Jurkat, Clone E6-1 (cell line): ENCODE measurements around the gene SOX8.
A peak's percentile ranks its signal among the peaks of the same experiment; 100 is the strongest.

Experiments
- DNase-seq: peaks from one replicate; pipeline ENCODE4 v3.0.0-alpha.2; 2011; ENCODE audit warnings: low read depth, low spot score
- H3K4me3 ChIP-seq: 2 replicates; pipeline ENCODE4 v1.5.1; 2011; ENCODE audit warnings: mild to moderate bottlenecking, low read length, control low read depth, moderate library complexity

Gene SOX8

DNA sequence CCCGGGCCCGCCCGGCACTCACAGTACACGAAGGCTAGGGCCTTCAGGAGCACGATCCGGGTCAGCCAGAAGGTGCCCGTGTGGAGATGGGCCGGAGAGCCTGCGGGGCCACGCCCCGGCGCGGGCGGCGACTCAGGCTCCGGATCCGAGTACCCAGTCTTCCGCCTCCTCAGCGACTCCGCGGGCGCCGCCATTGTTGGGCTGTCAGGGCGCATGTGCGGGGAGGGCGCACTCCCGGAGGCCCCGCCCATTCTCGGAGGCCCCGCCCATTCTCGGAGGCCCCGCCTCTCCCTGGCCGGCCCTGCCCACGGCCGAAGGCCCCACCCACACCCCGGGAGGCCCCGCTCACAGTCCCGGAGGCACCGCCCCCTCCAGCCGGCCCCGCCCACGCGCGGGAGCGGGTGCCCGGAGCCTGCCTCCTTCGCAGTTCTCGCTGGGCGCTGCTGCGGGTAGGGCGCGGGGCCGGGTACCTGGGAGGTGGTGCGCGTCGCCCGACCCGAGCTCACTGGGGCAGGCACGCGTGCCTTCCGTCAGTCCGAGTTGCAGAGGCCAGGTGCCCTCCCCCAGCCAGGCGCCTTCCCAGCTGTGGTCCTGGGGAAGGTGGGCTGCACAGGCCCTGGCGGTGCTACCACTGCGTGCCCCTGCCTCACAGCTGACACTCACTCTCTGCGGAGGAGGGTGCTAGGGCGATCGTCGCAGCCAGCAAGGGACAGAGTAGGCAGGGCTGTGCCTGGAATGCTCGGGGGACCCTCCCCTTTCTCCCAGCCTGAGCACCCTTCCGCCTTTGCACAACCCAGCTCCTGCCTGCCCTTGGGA is 10.6 kb upstream of the SOX8 start, which contains the start of gene LMF1:
Gene LMF1, minus strand, starts transcription at position 219 of the 816 bp plus-strand sequence. Its CDS starts 4 bp downstream, at position 215.
- peak; percentile 75 for DNase-seq
- peak within 1 kb of the TSS; percentile 71 for H3K4me3 ChIP-seq

DNA sequence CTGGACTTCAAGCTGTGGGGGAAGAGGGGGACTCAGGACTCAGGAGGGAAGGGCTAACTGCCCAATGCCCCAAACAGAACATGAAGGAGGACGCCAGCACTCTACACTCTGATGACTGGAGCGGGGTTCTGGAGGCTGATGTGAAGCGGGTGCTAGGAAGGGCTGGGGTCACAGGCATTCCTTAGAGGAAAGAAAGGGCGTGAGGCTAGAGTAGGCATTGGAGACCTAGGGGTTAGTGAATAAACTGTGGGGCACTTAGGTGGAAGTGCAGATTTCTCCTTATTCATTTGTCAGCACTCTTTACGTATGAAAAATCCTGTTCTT is 10.0 kb upstream of the SOX8 start:
- peak overlapping the region; percentile 47 for H3K4me3 ChIP-seq
- DNase-seq, result no peak

DNA sequence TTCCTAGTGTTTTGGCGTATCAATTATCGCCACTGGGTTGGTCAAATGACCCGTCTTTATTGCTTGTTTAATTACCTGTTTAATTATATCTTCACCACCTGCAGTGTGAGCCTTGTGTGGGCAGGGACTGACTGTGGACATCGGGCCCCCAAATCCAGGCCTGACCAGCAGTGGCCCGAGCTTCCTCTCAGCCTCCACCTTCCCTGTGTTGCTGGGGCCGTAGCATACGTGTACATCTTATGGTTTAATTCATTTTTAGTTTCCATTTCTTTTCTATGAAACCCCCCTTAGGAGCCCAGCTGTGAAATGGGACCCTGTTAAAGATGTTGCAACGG is 9.6 kb upstream of the SOX8 start:
- no peak for DNase-seq
- H3K4me3 ChIP-seq, result no peak overlapping the region

DNA sequence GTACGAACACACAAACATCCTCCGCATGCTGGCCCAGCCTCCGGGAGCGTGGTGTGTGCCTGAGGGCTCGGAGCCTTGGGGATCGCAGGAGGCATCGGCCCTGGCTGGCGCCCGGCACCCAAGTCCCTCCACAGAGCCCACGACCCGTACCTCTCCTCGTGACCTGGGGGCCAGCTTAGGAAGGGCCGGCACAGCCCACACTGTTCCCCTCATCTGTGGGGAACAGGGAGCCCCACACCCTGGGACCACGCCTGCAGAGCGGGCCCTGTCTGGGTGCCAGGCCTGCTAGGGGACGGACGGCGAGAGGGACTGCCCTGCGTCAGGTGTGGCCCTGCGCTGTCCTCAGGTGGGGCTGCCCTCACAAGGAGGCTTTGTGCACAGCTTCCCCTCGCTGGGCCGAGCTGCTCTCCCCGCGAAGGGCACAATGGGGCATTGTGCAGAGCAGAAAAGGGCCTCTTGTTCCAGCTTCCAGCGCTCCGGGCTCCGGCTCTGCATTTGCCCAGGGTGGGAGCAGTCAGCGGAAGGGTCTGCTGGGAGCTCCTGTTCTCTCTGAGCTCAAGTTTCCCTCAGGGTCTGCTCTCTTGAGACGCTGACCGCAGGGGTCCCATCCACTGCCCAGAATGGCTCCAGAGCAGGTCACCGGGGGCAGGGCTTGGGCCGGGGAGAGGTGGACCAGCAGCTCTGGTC is 9.1 kb upstream of the SOX8 start:
- no peak for DNase-seq
- no peak overlapping the region for H3K4me3 ChIP-seq

DNA sequence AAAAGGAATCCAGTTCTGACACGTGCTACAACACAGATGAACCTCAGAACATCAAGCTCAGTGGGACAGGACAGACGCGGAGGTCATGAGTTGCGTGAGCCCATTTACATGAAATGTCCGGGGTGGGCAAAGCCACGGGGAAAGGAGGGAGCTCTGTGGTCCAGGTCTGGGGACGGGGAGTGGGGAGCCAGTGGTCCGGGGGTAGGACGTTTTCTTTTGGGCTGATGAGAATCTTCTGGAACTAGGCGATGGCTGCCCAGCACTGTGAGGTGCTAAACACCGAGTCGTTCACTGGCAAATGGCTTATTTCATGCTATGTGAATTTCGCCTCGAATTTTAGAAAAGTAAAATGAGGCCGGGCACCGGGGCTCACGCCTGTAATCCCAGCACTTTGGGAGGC is 8.2 kb upstream of the SOX8 start:
- H3K4me3 ChIP-seq, result no peak overlapping the region
- DNase-seq, result no peak

DNA sequence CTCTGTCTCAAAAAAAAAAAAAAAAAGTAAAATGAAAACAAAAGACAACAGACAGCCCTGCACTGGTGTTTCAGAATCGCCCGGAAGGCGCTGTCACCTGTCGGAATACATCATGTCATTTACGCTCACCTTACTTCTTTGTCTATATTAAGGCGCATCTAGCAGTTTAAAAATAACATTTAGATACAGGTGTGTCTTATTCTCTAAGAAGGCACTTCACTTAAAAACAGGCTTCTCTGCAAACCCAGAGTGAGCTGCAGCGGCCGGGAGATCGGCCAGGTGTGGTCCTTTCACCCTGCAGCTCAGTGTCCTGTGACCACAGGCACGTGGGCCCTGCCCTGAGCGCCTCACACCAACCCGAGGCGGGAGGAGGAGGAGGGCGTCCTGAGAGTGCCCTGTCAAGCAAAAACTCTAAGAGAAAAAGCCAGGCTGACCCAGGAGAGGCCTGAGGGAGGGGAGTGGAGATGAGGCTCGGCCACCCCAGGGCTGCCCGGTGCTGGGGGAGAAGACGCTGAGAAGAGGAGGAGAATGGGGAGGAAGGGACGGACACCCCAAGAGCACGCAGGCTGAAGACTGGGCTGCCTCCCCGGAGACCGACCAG is 7.5 kb upstream of the SOX8 start:
- no peak overlapping the region for H3K4me3 ChIP-seq
- no peak for DNase-seq

DNA sequence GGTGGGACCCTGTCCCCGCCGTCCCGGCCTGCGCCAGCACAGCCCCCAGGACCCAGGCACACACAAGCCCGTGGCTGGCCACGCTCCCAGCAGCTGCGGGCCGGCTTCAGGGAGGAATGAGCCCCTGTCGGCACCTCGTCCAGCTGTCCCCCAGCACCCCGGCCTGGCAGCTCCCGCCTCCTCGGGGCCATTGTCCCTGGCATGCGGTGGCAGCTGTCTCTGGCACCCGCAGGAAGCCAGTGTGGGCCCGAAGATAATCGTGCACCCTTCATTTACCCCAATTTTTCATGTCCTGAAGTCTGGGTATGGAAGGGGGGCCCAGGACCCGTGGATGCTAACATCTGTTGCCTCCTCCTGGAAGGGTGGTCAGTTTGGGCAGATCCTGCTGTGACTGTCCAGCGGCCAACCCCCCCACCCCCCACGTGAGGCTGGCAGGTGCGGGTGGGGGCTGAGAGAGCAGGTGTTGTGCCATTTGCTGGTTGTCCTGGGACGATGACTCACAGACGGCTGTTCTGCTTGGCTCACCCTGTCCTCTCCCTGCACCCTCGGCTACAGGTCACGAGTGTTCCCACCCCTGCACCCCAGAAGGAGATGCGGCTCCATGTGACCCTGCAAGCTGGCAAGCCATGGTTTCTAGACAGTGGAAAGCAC is 6.8 kb upstream of the SOX8 start:
- no peak for DNase-seq

DNA sequence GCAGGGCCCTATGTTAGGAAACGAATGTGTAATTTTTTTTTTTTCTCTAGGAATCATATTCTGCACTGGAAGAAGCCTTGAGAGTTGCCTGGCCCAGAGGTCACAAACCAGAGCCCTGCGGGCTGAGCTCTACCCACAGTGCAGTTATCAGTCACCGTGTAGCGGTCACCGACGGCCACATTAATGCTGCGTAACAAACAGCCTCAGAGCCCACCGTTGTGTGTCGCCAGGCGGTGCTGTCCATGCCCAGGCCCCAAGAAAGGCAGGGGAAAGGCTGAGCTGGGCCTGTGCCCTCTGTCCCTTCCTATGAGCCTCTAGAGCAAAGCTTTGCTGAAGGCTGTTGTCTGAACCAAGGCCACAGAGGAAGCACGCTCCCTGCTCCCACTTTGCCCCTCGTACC is 6.3 kb upstream of the SOX8 start:
- no peak for DNase-seq
- no peak overlapping the region for H3K4me3 ChIP-seq

More for the DNA sequence above, 6.8 kb upstream of the SOX8 start:
- H3K4me3 ChIP-seq, result no peak overlapping the region

DNA sequence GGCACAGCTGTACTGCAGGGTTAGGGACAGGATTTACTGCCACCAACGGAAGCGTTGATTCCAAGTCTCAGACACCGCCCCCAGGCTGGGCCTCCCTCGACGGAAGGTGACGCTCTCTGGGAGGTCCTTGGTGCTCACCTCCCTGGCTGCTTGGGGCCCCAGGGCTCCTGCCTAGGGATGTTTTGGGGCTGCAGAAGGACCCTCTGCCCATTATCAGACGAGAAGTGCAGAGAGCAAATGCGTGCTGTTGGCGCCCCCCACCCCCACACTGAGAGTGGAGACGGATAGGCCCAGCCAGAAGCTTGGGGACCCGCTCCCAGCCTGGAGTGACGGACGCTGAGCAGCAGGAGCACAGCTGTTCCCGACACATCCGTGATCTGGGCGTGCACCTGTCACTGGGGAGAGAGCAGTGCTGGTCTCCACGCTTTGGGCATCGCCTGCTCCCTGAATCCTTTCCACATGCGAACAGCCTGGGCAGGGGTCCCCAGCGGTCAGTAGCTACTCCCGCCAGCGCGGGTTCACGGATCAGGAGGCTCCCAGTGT is 5.1 kb upstream of the SOX8 start:
- no peak for DNase-seq
- no peak overlapping the region for H3K4me3 ChIP-seq

DNA sequence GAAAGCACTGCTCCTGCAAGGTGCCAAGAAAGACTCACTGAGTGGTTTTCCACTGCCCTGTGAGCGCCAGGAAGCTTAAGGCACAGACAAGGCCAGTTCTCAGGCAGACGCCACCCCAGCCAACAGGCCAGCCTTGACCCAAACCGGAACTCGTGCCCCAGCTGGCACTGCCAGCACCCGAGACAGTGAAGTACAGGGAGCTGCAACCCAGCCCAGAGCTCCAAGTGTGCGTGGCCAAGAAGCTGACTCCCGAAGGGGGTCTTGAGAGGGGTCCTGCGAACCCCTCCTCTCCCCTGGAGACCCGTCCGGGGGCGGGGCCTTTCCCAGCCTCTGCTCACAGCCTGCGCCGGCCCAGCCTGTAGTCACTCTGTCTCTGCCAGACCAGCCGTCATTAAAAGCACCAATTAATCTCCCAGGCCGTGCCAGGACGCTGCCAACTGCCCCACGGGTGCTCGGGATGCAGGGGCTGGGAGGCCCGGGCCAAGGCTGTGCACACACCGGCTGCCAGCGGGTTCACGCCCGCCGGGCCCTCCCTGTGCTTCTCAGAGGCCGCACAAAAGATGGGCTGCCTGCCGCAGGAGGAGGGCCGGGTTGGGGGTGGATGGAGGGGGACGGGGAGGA is 4.4 kb upstream of the SOX8 start:
- DNase-seq, result no peak
- H3K4me3 ChIP-seq, result no peak overlapping the region

DNA sequence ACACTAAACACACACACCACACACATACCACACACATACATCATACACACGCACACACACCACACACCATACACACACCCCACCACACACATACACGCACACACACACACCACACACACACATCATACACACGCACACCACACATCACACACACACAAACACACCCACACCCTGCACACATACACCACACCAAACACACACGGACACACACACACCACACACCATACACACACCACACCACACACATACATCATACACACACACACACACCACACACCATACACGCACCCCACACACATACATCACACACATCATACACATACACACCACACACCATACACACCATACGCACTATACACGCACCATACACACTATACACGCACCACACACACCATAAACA is 3.7 kb upstream of the SOX8 start:
- DNase-seq, result no peak
- no peak overlapping the region for H3K4me3 ChIP-seq

DNA sequence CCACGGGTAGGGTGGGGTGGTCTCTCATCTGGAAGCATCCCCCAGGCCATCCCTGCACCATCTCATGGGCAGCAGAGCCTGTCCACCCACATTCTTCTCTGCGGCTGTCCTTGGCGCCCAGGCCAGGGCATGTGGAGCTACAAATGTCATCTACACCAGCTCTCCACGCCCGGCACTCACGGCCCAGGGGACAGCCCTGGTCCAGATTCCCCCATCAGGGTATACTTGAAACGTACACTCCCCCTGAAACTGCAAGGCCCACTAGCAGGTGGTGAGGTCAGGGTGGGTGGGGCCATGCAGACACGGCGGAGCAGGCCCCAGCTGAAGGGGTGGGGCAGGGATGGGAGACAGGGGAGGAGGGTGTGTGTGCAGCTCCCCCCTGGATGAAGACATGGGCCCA is 3.2 kb upstream of the SOX8 start:
- no peak for DNase-seq
- no peak overlapping the region for H3K4me3 ChIP-seq

DNA sequence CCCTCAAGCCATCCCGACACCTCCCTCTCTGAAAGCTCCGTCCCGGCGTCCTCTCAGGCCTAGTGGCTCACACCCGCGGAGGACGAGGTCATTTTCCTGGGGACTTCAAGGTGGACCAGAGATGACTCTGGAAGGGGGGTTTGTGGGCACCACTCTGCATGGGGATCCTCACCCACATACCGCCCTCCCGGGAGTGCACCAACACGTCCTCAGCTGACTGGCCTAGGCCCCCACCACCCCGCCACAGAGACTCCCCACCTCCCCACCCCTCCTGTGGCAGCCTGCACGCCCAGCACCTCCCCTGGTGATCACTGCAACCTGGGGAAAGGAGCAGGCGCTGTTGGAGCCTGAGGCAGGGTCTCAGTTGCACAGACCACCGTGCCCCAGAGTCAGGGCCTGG is 2.4 kb upstream of the SOX8 start:
- H3K4me3 ChIP-seq, result no peak overlapping the region
- DNase-seq, result no peak

DNA sequence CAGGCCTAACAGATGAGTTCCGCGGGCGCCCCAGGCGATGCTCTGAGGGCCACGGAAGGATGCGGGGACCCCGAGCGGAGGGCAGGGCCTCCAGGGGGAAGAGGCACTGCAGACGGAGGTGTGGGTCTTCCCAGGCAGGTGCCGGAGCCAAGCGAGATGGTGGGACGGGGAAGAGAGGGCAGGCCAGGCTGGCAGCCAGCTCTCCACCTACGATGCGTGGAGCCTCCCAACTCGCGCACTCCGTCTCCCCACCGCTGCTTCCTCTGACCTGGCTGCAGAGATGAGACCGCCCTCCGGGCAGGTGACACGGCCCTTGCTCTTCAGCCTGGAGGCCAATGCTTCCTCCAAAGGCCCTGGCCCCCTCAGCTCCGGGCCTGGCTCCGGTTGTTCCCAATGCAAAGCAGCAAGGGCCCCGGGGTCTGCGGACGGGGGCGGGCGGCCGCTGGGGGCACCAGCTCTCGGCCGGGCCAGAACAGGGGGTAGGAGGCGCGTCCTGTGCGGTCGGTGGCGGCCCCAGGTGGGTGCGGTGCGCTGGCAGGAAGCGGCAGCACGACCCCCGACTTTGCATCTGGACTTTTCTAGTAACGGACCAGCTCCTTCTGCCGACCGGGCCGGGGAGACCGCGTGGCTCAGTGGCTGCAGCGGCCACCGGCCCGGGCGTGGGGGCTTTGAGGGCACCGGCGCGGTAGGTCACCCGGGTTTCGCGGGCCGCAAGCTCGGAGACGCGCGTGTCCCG is 1.5 kb upstream of the SOX8 start:
- no peak overlapping the region for H3K4me3 ChIP-seq
- DNase-seq, result no peak

DNA sequence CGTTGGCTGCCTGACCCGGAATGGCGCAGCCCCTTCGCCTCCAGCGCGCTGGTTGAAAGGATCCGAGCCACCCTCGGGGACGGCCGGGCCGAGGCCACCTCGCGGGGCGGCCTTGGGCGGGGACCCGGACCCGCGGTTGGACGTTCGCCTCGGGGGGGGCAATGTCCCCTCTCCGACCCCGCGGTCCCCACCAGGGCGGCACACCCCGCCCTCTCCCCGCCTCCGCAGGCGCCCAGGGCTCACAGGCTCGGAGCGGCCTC is 1.0 kb upstream of the SOX8 start:
- H3K4me3 ChIP-seq, result no peak overlapping the region

DNA sequence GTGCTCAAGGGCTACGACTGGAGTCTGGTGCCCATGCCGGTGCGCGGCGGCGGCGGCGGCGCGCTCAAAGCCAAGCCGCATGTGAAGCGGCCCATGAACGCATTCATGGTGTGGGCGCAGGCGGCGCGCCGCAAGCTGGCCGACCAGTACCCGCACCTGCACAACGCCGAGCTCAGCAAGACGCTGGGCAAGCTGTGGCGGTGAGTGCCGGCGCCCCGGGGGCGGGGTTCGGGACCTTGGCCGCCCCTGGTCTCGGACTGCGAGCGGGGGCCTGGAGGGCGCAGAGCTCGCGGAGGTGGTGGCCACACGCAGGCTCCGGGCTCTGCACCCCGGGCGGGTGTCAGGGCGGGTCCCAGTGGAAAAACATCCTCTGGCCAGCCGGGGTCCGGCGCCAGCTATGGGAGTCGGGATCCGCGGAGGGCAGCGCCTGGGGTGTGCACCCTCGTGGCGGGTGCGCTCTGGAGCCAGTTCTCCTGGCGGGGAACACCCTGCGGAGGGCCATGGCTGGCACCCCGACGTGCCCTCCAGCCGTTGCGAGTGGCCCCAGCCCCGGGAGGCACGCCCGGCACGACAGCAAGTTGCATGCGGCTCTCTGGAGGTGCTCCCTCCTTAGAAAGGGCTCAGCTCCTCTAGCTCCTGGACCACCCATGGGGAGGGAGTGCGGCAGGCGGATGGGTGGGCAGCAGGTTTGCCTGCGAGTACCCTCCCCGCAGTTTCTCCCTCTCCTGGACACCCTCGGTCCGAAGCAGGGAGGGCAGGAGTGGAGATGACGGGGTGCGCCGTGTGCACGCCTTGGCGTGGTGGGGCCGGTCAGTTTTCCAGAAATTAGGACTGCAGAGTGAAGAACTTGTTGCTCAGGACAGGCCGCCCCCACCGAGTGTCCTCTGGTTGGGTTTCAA is 824 bp downstream of the SOX8 start:
- no peak for DNase-seq
- no peak overlapping the region for H3K4me3 ChIP-seq

More for the DNA sequence above, 1.0 kb upstream of the SOX8 start:
- DNase-seq, result no peak

DNA sequence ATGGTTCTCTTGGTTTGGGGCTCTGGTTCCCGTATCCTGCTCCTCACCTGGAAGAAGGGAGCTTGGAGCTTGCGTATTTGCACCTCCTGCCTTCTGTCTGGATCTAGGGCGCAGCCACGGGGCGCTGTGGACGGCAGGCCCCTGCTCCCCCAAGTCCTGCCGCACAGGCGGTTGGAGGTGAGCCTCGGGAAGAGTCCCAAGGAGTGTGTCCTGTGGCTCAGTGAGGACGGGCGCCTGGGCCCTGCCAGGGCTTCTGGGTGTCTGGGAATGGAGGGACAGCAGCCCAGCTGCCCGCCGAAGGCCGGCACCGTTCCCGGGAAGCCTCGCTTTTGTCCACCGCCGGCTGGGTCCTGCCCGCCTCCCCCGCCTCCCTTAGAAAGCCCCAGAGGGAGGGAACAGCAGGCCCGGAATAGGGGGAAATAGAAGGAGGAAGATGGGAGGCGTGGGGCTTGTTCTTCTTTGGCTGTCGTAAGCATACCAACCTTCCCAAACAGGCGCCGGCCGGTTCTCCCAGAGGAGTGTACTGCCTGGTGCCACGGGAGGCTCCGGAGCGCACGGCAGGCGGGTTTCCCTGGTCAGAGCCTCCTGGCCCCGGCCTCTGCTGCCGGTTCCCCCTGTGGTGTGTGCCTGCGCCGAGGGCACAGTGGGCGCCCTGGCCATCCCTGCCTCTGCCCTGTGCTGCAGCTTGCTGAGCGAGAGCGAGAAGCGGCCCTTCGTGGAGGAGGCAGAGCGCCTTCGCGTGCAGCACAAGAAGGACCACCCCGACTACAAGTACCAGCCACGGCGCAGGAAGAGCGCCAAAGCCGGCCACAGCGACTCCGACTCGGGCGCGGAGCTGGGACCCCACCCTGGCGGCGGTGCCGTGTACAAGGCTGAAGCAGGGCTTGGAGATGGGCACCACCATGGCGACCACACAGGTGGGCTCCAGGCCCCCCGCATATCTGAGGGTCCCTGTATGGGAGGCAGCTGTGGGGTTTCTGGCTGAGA is 1.8 kb downstream of the SOX8 start:
- no peak for DNase-seq

More for the DNA sequence above, 1.8 kb downstream of the SOX8 start:
- H3K4me3 ChIP-seq, result no peak overlapping the region
